Raji (cell line): ENCODE data around the gene PDXK.

ENCODE experiments used
- POLR2A ChIP-seq: IDR thresholded peaks from 2 replicates; pipeline ENCODE4 v1.6.1; 2011; ENCODE audit warnings: low read depth, low read length, control low read depth; ENCODE audit not compliant: insufficient read depth

The PDXK gene

DNA sequence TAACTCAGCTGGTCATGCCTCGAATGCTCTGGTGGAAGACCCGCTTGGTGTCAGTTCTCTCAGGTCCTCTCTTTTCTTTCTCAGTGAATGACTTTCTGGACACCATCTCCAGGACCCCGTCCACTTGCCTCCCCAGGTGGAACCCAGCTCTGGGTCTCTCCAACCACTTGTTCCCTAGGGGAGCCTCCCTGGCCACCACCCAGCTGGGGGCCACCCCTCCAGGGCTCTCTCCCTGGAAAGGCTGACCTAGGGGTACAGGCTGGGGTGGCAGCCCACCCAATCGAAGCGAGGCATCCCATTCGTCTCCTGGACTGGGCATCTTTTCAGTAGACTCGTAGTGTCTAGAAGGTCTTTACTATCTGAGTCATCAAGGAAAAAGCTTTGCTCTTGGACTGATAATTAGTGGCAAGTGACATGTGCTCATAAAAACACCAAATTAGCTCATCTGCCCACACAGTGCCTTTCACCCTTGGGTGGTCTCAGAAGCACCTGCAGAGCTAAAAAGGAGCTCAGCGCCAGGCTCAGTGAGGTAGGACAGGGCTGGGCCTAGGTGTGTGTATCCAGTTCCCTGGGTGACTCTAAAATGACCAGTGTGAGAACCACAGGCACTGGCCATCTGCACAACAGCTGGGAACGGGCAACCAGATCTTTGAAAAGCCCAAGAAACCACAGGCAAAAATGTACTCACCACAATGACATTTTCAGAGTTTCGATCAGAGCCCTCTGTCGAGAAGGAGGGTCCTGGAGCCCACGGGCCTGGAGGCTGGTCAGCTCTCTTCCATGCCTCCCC, 2.4 kb upstream of the PDXK start:
- no peak for TF ChIP-seq POLR2A

- TF ChIP-seq POLR2A, result no peak
These were observed 1.6 kb upstream of the PDXK start for GRCh38 chr21:43717166-43717853.

DNA sequence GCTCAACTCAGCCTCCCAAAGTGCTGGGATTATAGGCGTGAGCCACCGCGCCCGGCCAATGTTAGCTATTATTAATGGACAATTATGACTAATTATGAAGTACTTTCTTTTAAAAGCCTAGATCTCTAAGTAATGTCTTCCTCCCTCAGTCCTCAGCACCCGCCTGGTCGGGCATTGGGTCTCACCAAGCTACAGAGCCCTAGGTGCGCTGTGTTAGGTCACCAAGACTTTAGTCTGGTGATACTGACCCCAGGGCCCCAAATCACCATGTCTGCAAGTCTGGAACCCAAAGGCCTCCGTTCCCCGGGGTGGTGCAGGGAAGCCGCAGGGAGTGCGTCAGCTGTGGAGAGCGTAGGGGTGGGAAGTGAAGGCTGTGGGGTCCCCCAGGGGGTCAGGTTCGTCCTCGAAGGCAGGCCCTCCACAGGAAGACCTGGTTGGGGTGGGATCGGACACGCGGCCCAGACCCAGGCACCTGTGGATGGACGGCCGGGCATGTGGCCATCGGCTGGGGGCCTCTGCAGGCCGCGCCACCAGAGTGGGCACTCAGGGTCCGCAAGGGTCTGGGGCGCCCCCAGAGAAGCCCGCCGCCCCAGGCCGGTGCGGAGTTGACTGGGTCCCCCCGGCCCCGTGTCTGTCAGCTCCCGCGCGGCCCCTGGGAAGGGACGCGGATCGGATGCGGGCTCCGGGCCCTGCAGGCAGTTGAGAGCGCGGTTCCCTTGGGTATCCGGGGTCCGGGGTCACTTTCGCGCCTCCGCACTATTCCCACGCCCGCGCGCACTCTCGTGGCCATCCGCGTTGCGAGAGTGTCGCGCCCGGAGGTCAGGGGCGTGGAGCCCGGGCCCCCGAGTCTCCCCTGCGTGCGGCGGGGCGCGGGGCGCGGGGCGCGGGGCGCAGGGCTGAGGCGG, 710 bp upstream of the PDXK start:
- TF ChIP-seq POLR2A, result no peak

DNA sequence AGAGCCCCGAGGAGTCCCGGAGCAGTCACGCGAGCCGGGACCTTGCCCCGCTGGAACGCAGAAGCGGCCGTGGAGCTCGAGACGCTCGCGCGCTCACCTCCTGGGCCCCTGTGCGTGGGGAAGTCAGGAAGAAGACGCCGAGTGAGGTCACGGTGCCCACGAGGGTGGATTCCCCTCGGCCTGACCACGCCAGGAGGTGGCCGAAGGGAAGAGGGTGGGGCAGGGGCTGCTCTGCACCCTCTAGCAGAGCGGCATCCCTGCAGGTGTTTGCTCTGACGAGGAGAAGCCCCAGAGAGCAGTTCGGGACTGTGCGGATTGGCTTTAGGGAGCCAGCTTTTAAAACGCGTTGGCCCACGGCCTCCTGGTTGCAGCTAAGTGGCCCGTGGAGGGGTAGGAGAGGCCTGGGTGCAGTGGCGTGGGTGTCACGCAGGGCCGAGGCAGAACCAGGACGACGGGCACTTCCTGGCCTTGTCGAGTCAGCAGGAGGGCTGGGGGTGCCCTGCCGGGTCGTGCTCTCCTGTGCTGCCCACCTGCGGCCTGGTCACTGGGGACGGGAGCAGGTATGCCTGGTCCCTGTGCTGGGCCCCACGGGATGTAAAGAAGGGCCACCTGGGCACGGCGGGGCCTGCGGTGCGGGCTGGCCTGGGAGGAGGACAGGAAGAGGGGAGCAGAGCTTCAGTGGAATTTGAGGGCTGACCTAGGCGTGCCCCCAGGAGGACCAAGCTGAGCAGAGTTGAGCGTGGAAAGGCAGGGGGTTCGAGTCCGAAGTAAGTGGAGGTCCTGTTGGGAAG, 1.0 kb downstream of the PDXK start:
- no peak for TF ChIP-seq POLR2A

DNA sequence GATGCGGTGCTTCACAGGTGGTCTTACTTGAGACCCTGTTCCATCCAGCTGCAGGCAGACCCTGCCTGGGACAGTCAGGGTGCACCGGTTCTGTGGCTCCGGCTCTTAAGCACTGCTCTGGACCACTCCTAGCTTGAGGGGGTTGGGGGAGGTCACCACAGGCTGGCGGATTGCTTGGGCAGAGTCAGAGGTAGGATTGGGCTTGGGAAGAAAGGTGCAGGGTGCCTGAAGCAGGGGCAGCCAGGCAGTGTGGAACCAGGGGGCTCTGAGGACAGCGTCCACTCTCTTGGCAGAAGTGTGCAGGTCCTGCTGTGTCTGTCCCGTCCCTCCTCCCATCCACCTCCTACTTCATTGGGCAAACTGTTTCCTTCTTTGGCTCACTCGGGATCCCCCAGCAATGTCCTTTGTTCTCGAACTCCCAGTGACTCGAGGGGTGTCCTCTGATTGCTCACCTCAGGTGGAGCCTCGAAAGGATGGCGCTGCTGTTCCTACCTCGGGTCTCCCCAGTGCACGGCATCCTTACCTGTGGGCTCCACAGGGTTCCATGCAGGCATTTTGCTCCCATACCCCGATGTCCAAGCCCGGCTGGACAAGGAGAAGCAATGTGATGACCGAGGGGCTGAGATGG, 1.7 kb downstream of the PDXK start:
- no peak for TF ChIP-seq POLR2A

- TF ChIP-seq POLR2A, result no peak
These were observed 2.3 kb downstream of the PDXK start for GRCh38 chr21:43721206-43721605.

- TF ChIP-seq POLR2A, result no peak
These were observed 3.0 kb downstream of the PDXK start for GRCh38 chr21:43721939-43722338.

DNA sequence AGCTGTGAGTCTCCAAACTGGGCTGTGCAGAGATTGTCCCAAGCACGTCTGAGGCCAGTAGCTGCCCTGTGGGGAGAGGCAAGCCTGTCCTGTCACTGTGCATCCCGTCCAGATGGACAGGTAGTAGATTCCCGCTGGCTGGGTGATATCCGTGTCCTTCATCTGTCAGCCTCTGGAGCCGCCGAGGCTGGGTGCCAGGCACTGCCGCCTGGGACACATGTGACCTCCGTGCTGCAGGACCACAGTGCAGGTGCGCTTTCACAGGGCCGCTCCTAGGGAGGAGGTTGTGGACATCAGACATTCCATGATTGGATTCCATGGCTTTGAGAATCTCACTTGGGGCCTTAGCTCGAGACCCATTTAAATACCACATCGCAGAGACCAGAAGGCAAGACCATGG, 4.7 kb downstream of the PDXK start:
- TF ChIP-seq POLR2A, result no peak

- TF ChIP-seq POLR2A, result no peak
These were observed 8.0 kb downstream of the PDXK start for GRCh38 chr21:43726686-43727518.

GRCh38 chr21:43727519-43728153, 8.7 kb downstream of the PDXK start:
- TF ChIP-seq POLR2A, result no peak

DNA sequence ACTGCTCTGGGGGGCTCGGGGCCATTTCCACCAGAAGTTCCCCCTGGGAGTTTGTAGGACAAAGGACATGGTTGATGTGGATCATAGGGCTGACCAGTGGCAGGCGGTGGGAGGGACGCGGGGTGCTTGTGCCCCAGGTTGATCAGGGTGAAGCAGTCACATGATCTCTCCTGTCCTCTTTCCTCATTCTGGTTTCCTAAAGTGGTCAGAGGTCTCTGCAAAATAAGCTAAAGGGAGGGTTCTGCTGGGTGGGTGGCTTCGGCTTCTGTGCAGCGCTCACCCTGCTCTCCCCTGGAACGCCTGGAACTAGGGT, 9.2 kb downstream of the PDXK start:
- no peak for TF ChIP-seq POLR2A

DNA sequence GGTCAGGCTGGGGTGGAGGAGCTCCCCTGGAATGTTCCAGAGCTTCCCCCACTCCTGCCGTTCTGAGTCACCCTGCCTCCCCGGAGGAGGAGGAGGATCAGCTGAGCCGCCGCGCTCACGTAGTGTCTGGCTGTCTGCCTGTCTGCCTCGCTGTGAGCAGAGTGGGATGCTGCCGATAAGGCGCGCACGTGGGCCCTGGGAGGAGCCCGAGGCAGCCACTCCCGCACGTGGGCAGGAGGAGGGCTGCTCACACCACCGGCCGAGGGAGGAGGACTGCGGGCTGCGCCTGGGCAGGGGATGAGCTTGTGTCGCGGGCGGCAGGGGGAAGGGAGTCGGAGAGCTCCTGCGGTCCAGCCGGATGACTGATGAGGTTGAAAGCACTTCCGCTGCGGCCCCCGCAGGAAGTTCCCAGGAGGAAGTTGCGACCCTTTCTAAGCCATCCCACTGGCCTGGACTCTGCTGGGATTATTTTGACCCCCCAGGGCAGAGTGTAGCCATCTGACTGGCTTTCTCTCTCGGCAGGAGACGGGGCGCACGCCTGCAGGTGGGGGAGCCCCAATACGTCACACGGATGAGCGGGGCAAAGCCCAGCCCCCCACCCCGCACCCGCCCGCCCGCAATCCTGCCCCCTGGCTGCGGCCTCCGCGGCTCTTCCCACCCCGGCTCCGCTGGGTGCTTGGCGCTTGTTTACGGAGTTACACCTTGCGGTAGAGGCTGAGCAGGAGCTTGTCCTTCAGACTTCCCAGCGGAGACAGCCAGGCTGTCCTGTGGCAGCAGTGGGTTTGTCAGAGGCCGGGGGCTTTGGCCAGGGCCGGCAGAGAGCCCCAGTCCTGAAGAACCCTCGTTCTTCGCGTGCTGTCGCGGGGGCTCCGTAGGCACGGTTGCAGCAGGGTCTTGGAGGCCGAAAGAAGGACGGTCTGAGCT, 9.8 kb downstream of the PDXK start:
- TF ChIP-seq POLR2A, result no peak
